ENCODE data around the gene CAMTA1.
"Not testable (repeated sequence)": the region's sequence is repeated elsewhere in the genome, so short reads cannot be mapped to it uniquely, and the experiment has no call there.

Gene CAMTA1

GRCh38 chr1:7372477-7373120 lies 587.3 kb downstream of the CAMTA1 start:
- DNase-seq (ENCODE audit: low read depth): no peak

GRCh38 chr1:7373251-7373650 lies 588.0 kb downstream of the CAMTA1 start:
- DNase-seq (ENCODE audit: low read depth): no peak

- DNase-seq (ENCODE audit: low read depth): peak; percentile 21
Measured at GRCh38 chr1:7373876-7374562, 588.8 kb downstream of the CAMTA1 start.

GRCh38 chr1:7374563-7375160 lies 589.4 kb downstream of the CAMTA1 start:
- DNase-seq (ENCODE audit: low read depth): no peak

- DNase-seq (ENCODE audit: low read depth): no peak
Measured at GRCh38 chr1:7375329-7375728, 590.1 kb downstream of the CAMTA1 start.

GRCh38 chr1:7375781-7376660 lies 590.8 kb downstream of the CAMTA1 start:
- no peak for DNase-seq (ENCODE audit: low read depth)

GRCh38 chr1:7376676-7377075 lies 591.4 kb downstream of the CAMTA1 start:
- DNase-seq (ENCODE audit: low read depth): no peak

- no peak for DNase-seq (ENCODE audit: low read depth)
Measured at GRCh38 chr1:7378346-7379130, 593.3 kb downstream of the CAMTA1 start.

- DNase-seq (ENCODE audit: low read depth): peak; percentile 74
Measured at GRCh38 chr1:7379441-7379971, 594.3 kb downstream of the CAMTA1 start.

- not testable (repeated sequence) for DNase-seq (ENCODE audit: low read depth)
Measured at GRCh38 chr1:7380068-7380467, 594.8 kb downstream of the CAMTA1 start.

GRCh38 chr1:7380712-7381111 lies 595.5 kb downstream of the CAMTA1 start:
- no peak for DNase-seq (ENCODE audit: low read depth)

- DNase-seq (ENCODE audit: low read depth): not testable (repeated sequence)
Measured at GRCh38 chr1:7381729-7382128, 596.5 kb downstream of the CAMTA1 start.

- DNase-seq (ENCODE audit: low read depth): no peak
Measured at GRCh38 chr1:7382971-7383370, 597.7 kb downstream of the CAMTA1 start.

- DNase-seq (ENCODE audit: low read depth): no peak
Measured at GRCh38 chr1:7383671-7384520, 598.6 kb downstream of the CAMTA1 start.

GRCh38 chr1:7384679-7385078 lies 599.4 kb downstream of the CAMTA1 start:
- no peak for DNase-seq (ENCODE audit: low read depth)

- DNase-seq (ENCODE audit: low read depth): no peak
Measured at GRCh38 chr1:7385471-7386225, 600.4 kb downstream of the CAMTA1 start.

GRCh38 chr1:7386226-7387052 lies 601.2 kb downstream of the CAMTA1 start:
- no peak for DNase-seq (ENCODE audit: low read depth)

- DNase-seq (ENCODE audit: low read depth): peak; percentile 51
Measured at GRCh38 chr1:7387053-7387927, 602.0 kb downstream of the CAMTA1 start.
